CD14-positive monocyte (primary cell): ENCODE data around the gene DNAH3. TPM values are rescaled to one million over a fixed set of nuclear protein-coding genes. Genes with fewer than 3 reads are reported as not detected.
A peak's percentile ranks its signal among the peaks of the same experiment; 100 is the strongest.

Experiments used
- DNase-seq, 3 donors: peaks; one replicate each; pipeline ENCODE4 v3.0.0-alpha.2; 2011 to 2022
- H2AFZ ChIP-seq: 2 replicates; pipeline ENCODE4 v1.6.0; 2012; ENCODE audit warnings: mild to moderate bottlenecking, low read depth, low read length, inconsistent platforms; ENCODE audit not compliant: insufficient read depth, poor library complexity, severe bottlenecking
- H3K27ac ChIP-seq, 2 donors: 1 replicate in 1 of 2; 2 replicates in 1 of 2; pipeline ENCODE4 v1.5.1; 2012 to 2013; ENCODE audit warnings: low read length in 2 of 2, control low read depth in 1 of 2, inconsistent platforms in 1 of 2, low read depth in 1 of 2, mild to moderate bottlenecking in 1 of 2
- H3K27me3 ChIP-seq, 2 donors: one replicate each; pipeline versions ENCODE4 v1.6.0 to v1.6.1; 2011 to 2013; ENCODE audit warnings: low read length in 2 of 2; ENCODE audit not compliant: control insufficient read depth in 2 of 2, insufficient read depth in 2 of 2
- H3K36me3 ChIP-seq, 2 donors: replicated peaks in 1 of 2; 1 replicate in 1 of 2; 2 replicates in 1 of 2; pipeline versions ENCODE4 v1.5.1 to v1.6.1; 2012 to 2013; ENCODE audit warnings: low read length in 2 of 2, control low read depth in 1 of 2, inconsistent platforms in 1 of 2, mild to moderate bottlenecking in 1 of 2; ENCODE audit not compliant: insufficient read depth in 2 of 2, control insufficient read depth in 1 of 2
- H3K4me1 ChIP-seq, 2 donors: 1 replicate in 1 of 2; 2 replicates in 1 of 2; pipeline versions ENCODE4 v1.5.1 to v1.6.1; 2012 to 2013; ENCODE audit warnings: low read length in 2 of 2, control low read depth in 1 of 2, inconsistent platforms in 1 of 2, mild to moderate bottlenecking in 1 of 2, moderate library complexity in 1 of 2; ENCODE audit not compliant: insufficient read depth in 2 of 2, control insufficient read depth in 1 of 2
- H3K4me2 ChIP-seq: replicated peaks from 2 replicates; pipeline ENCODE3; 2012; ENCODE audit warnings: low read length, moderate library complexity, mild to moderate bottlenecking; ENCODE audit not compliant: poor library complexity, severe bottlenecking; ENCODE audit errors: extremely low read depth
- H3K4me3 ChIP-seq, 3 experiments: fragments of 200-600 bp in 1 of 3; sonication (generic) in 1 of 3; replicated peaks in 1 of 3; 1 replicate in 2 of 3; 2 replicates in 1 of 3; pipeline ENCODE4 v1.5.1; 2011 to 2013; ENCODE audit warnings: low read length in 3 of 3, mild to moderate bottlenecking in 3 of 3, control low read depth in 2 of 3, low read depth in 2 of 3, inconsistent platforms in 1 of 3, moderate library complexity in 1 of 3
- H3K79me2 ChIP-seq: 2 replicates; pipeline ENCODE4 v1.6.0; 2012; ENCODE audit warnings: mild to moderate bottlenecking, control low read depth, inconsistent platforms, low read length, moderate library complexity; ENCODE audit not compliant: insufficient read depth
- H3K9ac ChIP-seq: 2 replicates; pipeline ENCODE4 v1.6.0; 2017; ENCODE audit warnings: low read length, mild to moderate bottlenecking; ENCODE audit not compliant: insufficient read depth, poor library complexity, severe bottlenecking
- H3K9me3 ChIP-seq, 2 donors: replicated peaks in 1 of 2; 1 replicate in 1 of 2; 2 replicates in 1 of 2; pipeline versions ENCODE4 v1.5.1 to v1.6.1; 2012 to 2013; ENCODE audit warnings: low read length in 2 of 2, control low read depth in 1 of 2; ENCODE audit not compliant: control insufficient read depth in 1 of 2, insufficient read depth in 1 of 2
- H4K20me1 ChIP-seq: 2 replicates; pipeline ENCODE4 v1.6.0; 2012; ENCODE audit warnings: mild to moderate bottlenecking, low read length, control low read depth, moderate library complexity; ENCODE audit not compliant: insufficient read depth
- H3K27ac Mint-ChIP-seq, 7 donors: one replicate each; pipeline ENCODE4 v1.8.0; 2020; ENCODE audit warnings: mild to moderate bottlenecking in 7 of 7, mixed read lengths in 7 of 7, moderate library complexity in 6 of 7, inconsistent platforms in 2 of 7
- H3K27me3 Mint-ChIP-seq, 3 donors: one replicate each; pipeline ENCODE4 v1.8.0; 2021 to 2022; ENCODE audit warnings: low read depth in 3 of 3, mild to moderate bottlenecking in 3 of 3, mixed read lengths in 3 of 3, moderate library complexity in 3 of 3, inconsistent platforms in 1 of 3
- H3K36me3 Mint-ChIP-seq, 2 donors: one replicate each; pipeline ENCODE4 v1.8.0; 2020; ENCODE audit warnings: mixed read lengths in 2 of 2, inconsistent platforms in 1 of 2, mild to moderate bottlenecking in 1 of 2
- H3K4me1 Mint-ChIP-seq: one replicate; pipeline ENCODE4 v1.8.0; 2020; ENCODE audit warnings: mild to moderate bottlenecking, mixed read lengths
- H3K4me3 Mint-ChIP-seq, 2 donors: one replicate each; pipeline ENCODE4 v1.8.0; 2020; ENCODE audit warnings: mild to moderate bottlenecking in 2 of 2, mixed read lengths in 2 of 2, moderate library complexity in 1 of 2
- H3K9me3 Mint-ChIP-seq, 7 donors: one replicate each; pipeline ENCODE4 v1.8.0; 2020 to 2022; ENCODE audit warnings: mixed read lengths in 7 of 7, mild to moderate bottlenecking in 6 of 7, moderate library complexity in 6 of 7, inconsistent platforms in 2 of 7
- WGBS: methylation state at CpG from one replicate; pipeline ENCODE4 v1.1.5; 2013; ENCODE audit warnings: missing lambda C conversion rate; ENCODE audit not compliant: insufficient coverage; 5-methylcytosine and 5-hydroxymethylcytosine counted together
- intact Hi-C, 2 donors: fragments of 100-400 bp; cut with micrococcal nuclease; formaldehyde crosslinking; loops; one replicate each; pipeline versions ENCODE4 v1.15.0 to v1.15.1; 2023
- polyA plus RNA-seq, 3 donors: library from polyadenylated mRNA; depleted of rRNA in 1 of 3; unstranded in 2 of 3; stranded (reverse) in 1 of 3; fragments of 300-500 nt in 2 of 3; fragments of >200 nt in 1 of 3; fragmentation: Illumina TruSeq in 2 of 3; gene quantifications; 1 replicate in 2 of 3; 2 replicates in 1 of 3; pipeline ENCODE4 v1.2.3, GENCODE V29; 2012 to 2021
- TF ChIP-seq, protein P1 (sequence below): fragments of 200-600 bp; IDR thresholded peaks from one replicate; pipeline ENCODE4 v1.8.0; 2022; ENCODE audit warnings: antibody characterized with exemption, mild to moderate bottlenecking

The DNAH3 gene
- polyA plus RNA-seq, 3 donors, result not detected

DNA sequence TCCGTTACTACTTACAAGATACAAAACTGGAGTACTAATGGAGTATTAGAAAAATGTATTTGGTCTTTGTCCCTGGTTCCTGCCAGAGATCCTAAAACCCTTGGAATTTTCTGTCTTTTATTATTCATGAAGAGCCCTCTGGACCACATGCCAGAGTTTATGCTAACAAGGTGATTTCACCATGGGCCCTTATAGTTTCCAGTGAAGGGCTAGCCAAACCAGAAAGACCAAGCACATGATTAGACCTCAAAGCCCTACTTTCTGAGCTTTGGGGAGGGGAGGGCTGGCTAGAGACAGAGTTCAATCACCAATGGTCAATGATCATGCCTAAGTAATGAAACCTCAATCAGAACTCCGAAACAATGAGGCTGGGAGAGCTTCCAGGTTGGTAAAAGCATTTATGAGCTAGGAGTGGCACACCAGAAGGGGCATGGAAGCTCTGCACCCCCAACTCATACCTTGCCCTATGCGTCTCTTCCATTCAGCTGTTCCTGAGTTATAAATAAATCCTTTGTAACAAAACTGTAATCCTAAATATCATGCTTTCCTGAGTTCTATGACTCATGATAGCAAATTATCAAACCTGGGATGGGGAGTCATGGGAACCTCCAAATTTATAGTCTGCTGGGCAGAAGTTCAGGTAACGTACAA is 260.9 kb downstream of the DNAH3 start:
- no peak overlapping the region for H3K4me3 Mint-ChIP-seq
- no peak for DNase-seq
- Histone ChIP-seq H3K27me3 (no peaks in the 10 kb centered on the region), H4K20me1 (peaks cover 27% of the 10 kb centered on the region), H3K4me2 (no peak overlapping the region), H3K4me1 (no peaks in the 10 kb centered on the region), H3K36me3 (peaks cover 0 to 54% of the 10 kb centered on the region in 2 donors), H3K27ac (no peak overlapping the region), H3K4me3 (no peak overlapping the region), H2AFZ (no peak overlapping the region), H3K79me2 (peaks cover 24% of the 10 kb centered on the region), H3K9me3 (no peaks in the 10 kb centered on the region), H3K9ac (no peak overlapping the region)
- TF ChIP-seq, protein P1, sequence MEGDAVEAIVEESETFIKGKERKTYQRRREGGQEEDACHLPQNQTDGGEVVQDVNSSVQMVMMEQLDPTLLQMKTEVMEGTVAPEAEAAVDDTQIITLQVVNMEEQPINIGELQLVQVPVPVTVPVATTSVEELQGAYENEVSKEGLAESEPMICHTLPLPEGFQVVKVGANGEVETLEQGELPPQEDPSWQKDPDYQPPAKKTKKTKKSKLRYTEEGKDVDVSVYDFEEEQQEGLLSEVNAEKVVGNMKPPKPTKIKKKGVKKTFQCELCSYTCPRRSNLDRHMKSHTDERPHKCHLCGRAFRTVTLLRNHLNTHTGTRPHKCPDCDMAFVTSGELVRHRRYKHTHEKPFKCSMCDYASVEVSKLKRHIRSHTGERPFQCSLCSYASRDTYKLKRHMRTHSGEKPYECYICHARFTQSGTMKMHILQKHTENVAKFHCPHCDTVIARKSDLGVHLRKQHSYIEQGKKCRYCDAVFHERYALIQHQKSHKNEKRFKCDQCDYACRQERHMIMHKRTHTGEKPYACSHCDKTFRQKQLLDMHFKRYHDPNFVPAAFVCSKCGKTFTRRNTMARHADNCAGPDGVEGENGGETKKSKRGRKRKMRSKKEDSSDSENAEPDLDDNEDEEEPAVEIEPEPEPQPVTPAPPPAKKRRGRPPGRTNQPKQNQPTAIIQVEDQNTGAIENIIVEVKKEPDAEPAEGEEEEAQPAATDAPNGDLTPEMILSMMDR, result no peak
- H3K27me3 Mint-ChIP-seq, result no peaks in the 10 kb centered on the region
- H3K36me3 Mint-ChIP-seq, result peaks cover 41 to 46% of the 10 kb centered on the region in 2 donors
- intact Hi-C loops, result loop anchor here in 1 of 2 donors (10.0 kb wide), 1 partner anchor 145 kb away; the partner anchor contains the start of gene THUMPD1
- H3K4me1 Mint-ChIP-seq, result peaks cover 4% of the 10 kb centered on the region
- H3K9me3 Mint-ChIP-seq, result no peaks in the 10 kb centered on the region
- peak overlapping the region in 1 of 7 donors; percentile 42 for H3K27ac Mint-ChIP-seq
- WGBS, result 100% methylated on average over 1 of the region's 4 CpGs

DNA sequence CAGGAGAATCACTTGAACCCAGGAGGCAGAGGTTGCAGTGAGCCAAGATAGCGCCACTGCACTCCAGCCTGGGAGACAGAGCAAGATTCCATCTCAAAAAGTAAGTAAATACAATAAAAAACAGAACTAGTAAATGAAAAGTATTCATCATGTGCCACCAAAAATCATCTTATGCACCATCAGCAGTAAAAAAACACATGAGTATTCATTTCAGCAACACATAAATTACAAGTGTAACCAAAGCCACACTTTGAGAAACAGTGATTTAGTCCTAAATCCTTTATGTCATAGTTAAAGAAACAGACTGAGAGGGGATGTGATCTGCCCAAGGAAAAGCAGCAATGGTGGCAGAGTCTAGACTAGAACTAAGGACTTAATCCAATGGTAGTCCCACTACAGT is 263.4 kb downstream of the DNAH3 start:
- no peak overlapping the region for H3K4me2 ChIP-seq
- no peak overlapping the region for H2AFZ ChIP-seq
- peaks cover 38% of the 10 kb centered on the region in 2 donors for H3K36me3 Mint-ChIP-seq
- H3K36me3 ChIP-seq, result peaks cover 0 to 28% of the 10 kb centered on the region in 2 donors
- peaks cover 31% of the 10 kb centered on the region for H4K20me1 ChIP-seq
- no peak overlapping the region for H3K9ac ChIP-seq
- TF ChIP-seq, protein P1, result no peak
- no peak overlapping the region for H3K4me3 ChIP-seq
- H3K27ac ChIP-seq, result no peak overlapping the region
- intact Hi-C loops, result no loop called here
- WGBS, result no CpG with 5 or more reads among the region's 1 CpG
- no peaks in the 10 kb centered on the region for H3K27me3 ChIP-seq
- peaks cover 8% of the 10 kb centered on the region for H3K79me2 ChIP-seq
- H3K4me3 Mint-ChIP-seq, result no peak overlapping the region
- peaks cover 0 to 5% of the 10 kb centered on the region in 2 donors for H3K4me1 ChIP-seq
- no peak for DNase-seq
- H3K27ac Mint-ChIP-seq, result no peak overlapping the region
- H3K9me3 ChIP-seq, result no peaks in the 10 kb centered on the region
- peaks cover 12% of the 10 kb centered on the region for H3K4me1 Mint-ChIP-seq
- no peaks in the 10 kb centered on the region for H3K9me3 Mint-ChIP-seq
- H3K27me3 Mint-ChIP-seq, result no peaks in the 10 kb centered on the region
